Gastrocnemius medialis (tissue), 4 donors: Measurements from ENCODE around the gene TIMM17B. TPM values are rescaled to one million over a fixed set of nuclear protein-coding genes. Genes with fewer than 3 reads are reported as not detected.

Experiments used
- ATAC-seq, 2 donors: fragments of 150-250 bp; one replicate each; pipeline ENCODE4 v1.9.1; 2016
- DNase-seq, 2 donors: peaks; one replicate each; pipeline ENCODE4 v3.0.0-alpha.2; 2019
- H3K27ac ChIP-seq, 4 donors: fragments of 200-600 bp; sonication (generic); 1 replicate in 1 of 4; 2 replicates in 3 of 4; pipeline ENCODE4 v1.5.1; 2016 to 2018; ENCODE audit warnings: mild to moderate bottlenecking in 2 of 4, moderate library complexity in 1 of 4
- H3K27me3 ChIP-seq, 3 donors: fragments of 200-600 bp; sonication (generic) in 2 of 3; 1 replicate in 1 of 3; 2 replicates in 2 of 3; pipeline versions ENCODE4 v1.5.1 to v1.6.0; 2016 to 2019; ENCODE audit warnings: mild to moderate bottlenecking in 1 of 3, moderate library complexity in 1 of 3
- H3K36me3 ChIP-seq, 2 donors: fragments of 200-600 bp; sonication (generic) in 1 of 2; one replicate each; pipeline ENCODE4 v1.5.1; 2017 to 2018
- H3K4me1 ChIP-seq, 2 donors: fragments of 200-600 bp; sonication (generic) in 1 of 2; one replicate each; pipeline ENCODE4 v1.5.1; 2016 to 2017; ENCODE audit warnings: mild to moderate bottlenecking in 2 of 2
- H3K4me3 ChIP-seq, 4 donors: fragments of 200-600 bp; sonication (generic) in 3 of 4; 1 replicate in 1 of 4; 2 replicates in 3 of 4; pipeline ENCODE4 v1.5.1; 2016 to 2019; ENCODE audit warnings: mild to moderate bottlenecking in 2 of 4
- H3K9me3 ChIP-seq, 3 donors: fragments of 200-600 bp; sonication (generic) in 2 of 3; 1 replicate in 1 of 3; 2 replicates in 2 of 3; pipeline ENCODE4 v1.5.1; 2016 to 2019
- POLR2A ChIP-seq, 2 donors: fragments of 450-650 bp; IDR thresholded peaks; one replicate each; pipeline ENCODE4 v1.6.1; 2017; ENCODE audit warnings: antibody characterized with exemption in 2 of 2, mild to moderate bottlenecking in 2 of 2, moderate library complexity in 2 of 2
- in situ Hi-C, 4 donors: fragments of 200-750 bp; cut with MboI; loops; one replicate each; pipeline versions ENCODE4 v1.15.0 to v1.8.0; 2017; ENCODE audit warnings: low sequenced_read_pairs in 4 of 4
- intact Hi-C: fragments of 100-400 bp; cut with DNase I; formaldehyde crosslinking; loops from one replicate; pipeline ENCODE4 v1.15.1; 2023; ENCODE audit warnings: low total_unique reads
- total RNA-seq, 4 donors: library from RNA; depleted of rRNA; stranded (reverse); fragments of >200 nt; gene quantifications; one replicate each; pipeline versions ENCODE4 v1.1.0 to v1.2.3, GENCODE V29; 2016
- TF ChIP-seq, protein P1 (sequence below), 5 experiments: fragments of 450-650 bp in 3 of 5; fragments of 200-600 bp in 2 of 5; sonication (generic) in 2 of 5; IDR thresholded peaks in 4 of 5; conservative IDR thresholded peaks in 1 of 5; 1 replicate in 4 of 5; 2 replicates in 1 of 5; pipeline ENCODE4 v1.5.1; 2016 to 2019; ENCODE audit warnings: antibody characterized with exemption in 5 of 5, mild to moderate bottlenecking in 3 of 5, moderate library complexity in 3 of 5

Gene TIMM17B
- 100 to 1,000 TPM in 1 of 4 donors, 10 to 100 TPM in 3; 53.3 to 103 (median 68.5) TPM for total RNA-seq

DNA sequence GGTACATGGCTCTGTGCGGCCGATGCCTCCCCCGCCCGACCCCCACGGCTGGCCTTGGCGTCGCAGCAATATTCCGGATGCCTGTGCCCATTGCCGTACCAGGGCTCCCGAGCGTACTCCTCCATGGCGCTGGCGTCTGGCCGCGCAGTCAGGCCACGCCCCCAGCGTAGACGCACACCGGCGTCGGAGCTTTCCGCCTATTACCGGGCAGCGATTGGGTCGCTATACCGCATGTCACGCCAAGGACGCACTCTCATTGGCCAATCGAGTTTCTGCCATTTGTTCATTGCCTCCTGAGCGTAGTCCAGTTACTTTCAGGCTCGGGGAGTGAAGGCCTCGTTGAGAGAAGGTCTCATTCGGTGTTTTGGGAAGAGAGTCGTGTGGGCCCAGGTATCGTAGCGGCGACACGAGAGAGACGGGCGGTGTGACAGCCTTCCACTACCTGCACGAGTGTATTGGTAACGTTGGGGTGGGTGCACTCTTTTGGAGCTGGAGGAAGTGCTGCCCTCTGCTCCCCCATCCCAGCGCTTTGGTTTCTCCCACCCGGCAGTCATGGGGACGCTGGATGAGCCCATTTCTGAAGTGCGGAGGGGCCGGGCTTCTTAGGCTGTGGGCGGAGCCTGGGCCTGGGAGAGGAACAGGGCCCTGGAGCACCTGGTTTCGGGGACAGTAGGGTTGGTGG is at the start of gene TIMM17B, which contains the start of gene PQBP1:
TSS of gene TIMM17B (minus strand) at position 144 of the 682 bp plus-strand sequence. CDS start at position 125, 19 bp downstream.
TSS of gene PQBP1 (plus strand) at position 306 of the 682 bp plus-strand sequence. CDS start 580 bp downstream, outside the sequence.
- Histone ChIP-seq H3K36me3 (peaks cover 0 to 15% of the 10 kb centered on the region in 2 donors), H3K4me3 (peak within 1 kb of the TSS; percentile 62 to 79 (median 72)), H3K27ac (peak within 1 kb of the TSS; percentile 90 to 98 (median 95)), H3K9me3 (no peaks in the 10 kb centered on the region), H3K27me3 (no peaks in the 10 kb centered on the region), H3K4me1 (peaks cover 0 to 12% of the 10 kb centered on the region in 2 donors)
- intact Hi-C loops (loop anchor here (1.0 to 10.0 kb wide), 5 partner anchors 96 to 300 kb away; partner anchors contain the start of genes GRIPAP1, MAGIX and WDR13), in situ Hi-C loops (loop anchor here in 1 of 4 donors (10.0 kb wide), 1 partner anchor 93 kb away; the partner anchor contains the start of gene HDAC6)
- TF ChIP-seq, protein P1, sequence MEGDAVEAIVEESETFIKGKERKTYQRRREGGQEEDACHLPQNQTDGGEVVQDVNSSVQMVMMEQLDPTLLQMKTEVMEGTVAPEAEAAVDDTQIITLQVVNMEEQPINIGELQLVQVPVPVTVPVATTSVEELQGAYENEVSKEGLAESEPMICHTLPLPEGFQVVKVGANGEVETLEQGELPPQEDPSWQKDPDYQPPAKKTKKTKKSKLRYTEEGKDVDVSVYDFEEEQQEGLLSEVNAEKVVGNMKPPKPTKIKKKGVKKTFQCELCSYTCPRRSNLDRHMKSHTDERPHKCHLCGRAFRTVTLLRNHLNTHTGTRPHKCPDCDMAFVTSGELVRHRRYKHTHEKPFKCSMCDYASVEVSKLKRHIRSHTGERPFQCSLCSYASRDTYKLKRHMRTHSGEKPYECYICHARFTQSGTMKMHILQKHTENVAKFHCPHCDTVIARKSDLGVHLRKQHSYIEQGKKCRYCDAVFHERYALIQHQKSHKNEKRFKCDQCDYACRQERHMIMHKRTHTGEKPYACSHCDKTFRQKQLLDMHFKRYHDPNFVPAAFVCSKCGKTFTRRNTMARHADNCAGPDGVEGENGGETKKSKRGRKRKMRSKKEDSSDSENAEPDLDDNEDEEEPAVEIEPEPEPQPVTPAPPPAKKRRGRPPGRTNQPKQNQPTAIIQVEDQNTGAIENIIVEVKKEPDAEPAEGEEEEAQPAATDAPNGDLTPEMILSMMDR (IDR thresholded peaks at IDR 0.05 in 4 of 5, conservative IDR thresholded peaks at IDR 0.05 in 1 of 5), result no peak
- TF ChIP-seq POLR2A (IDR thresholded peaks at IDR 0.05), result peak; percentile 76 to 88
- DNase-seq (peak; percentile 87 to 92), ATAC-seq (peak; percentile 95 to 97)

GRCh38 chrX:48945517-48946348 is 48.2 kb upstream of the TIMM17B start:
- Histone ChIP-seq H3K9me3 (no peaks in the 10 kb centered on the region), H3K27ac (no peak overlapping the region), H3K4me3 (no peak overlapping the region), H3K27me3 (no peaks in the 10 kb centered on the region), H3K4me1 (peaks cover 0 to 5% of the 10 kb centered on the region in 2 donors), H3K36me3 (no peaks in the 10 kb centered on the region)
- TF ChIP-seq, protein P1 (IDR thresholded peaks at IDR 0.05 in 4 of 5, conservative IDR thresholded peaks at IDR 0.05 in 1 of 5), result peak; percentile 17 to 57 (median 29)
- no peak for TF ChIP-seq POLR2A (IDR thresholded peaks at IDR 0.05)
- ATAC-seq (no peak), DNase-seq (peak in 1 of 2 donors; percentile 15)
- intact Hi-C loops (no loop called here), in situ Hi-C loops (loop anchor here in 1 of 4 donors (25.0 kb wide), 1 partner anchor 308 kb away; no protein-coding TSS in a partner anchor)

GRCh38 chrX:48942895-48943294 is 45.3 kb upstream of the TIMM17B start:
- no peak overlapping the region for H3K4me3 ChIP-seq
- intact Hi-C loops (no loop called here), in situ Hi-C loops (loop anchor here in 1 of 4 donors (25.0 kb wide), 1 partner anchor 306 kb away; no protein-coding TSS in a partner anchor)
- no peak for TF ChIP-seq POLR2A (IDR thresholded peaks at IDR 0.05)
- TF ChIP-seq, protein P1 (IDR thresholded peaks at IDR 0.05 in 4 of 5, conservative IDR thresholded peaks at IDR 0.05 in 1 of 5), result no peak
- H3K27me3 ChIP-seq, result no peaks in the 10 kb centered on the region
- H3K36me3 ChIP-seq, result no peaks in the 10 kb centered on the region
- H3K9me3 ChIP-seq, result no peaks in the 10 kb centered on the region
- DNase-seq (no peak), ATAC-seq (no peak)
- no peak overlapping the region for H3K27ac ChIP-seq
- peaks cover 0 to 5% of the 10 kb centered on the region in 2 donors for H3K4me1 ChIP-seq

DNA sequence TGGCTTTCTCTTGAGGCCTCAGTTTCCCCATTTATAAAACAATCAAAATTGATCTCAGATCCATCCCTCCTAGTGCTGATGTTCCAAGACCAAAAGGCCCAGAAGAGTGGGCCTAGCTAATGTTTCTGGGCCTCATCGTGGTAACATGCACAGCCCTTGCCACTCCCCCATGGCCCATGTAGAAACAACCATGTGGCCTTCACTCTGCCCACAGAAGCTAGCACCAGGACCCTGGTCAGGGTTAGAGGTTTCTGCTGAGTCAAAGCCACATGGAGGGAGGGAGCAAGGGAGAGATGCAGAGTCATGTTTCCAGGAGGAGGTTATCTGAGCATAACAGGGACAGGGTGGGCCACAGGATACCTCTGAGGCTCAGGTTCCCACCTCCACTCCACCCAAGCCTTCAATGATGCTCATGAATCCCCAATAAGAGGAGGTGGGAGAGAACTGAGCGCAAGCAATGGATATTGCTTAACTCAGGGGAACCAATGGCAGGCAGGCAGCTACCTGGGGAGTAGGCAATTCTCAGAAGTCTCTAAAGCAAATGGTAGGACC is 42.9 kb upstream of the TIMM17B start:
- TF ChIP-seq, protein P1 (IDR thresholded peaks at IDR 0.05 in 4 of 5, conservative IDR thresholded peaks at IDR 0.05 in 1 of 5), result no peak
- no peak for TF ChIP-seq POLR2A (IDR thresholded peaks at IDR 0.05)
- ATAC-seq, result no peak
- in situ Hi-C loops, result loop anchor here in 1 of 4 donors (25.0 kb wide), 1 partner anchor 303 kb away; no protein-coding TSS in a partner anchor

More for the DNA sequence above, 42.9 kb upstream of the TIMM17B start:
- H3K4me3 ChIP-seq, result no peak overlapping the region
- intact Hi-C loops, result no loop called here
- H3K27me3 ChIP-seq, result no peaks in the 10 kb centered on the region
- H3K27ac ChIP-seq, result no peak overlapping the region
- H3K36me3 ChIP-seq, result no peaks in the 10 kb centered on the region
- H3K9me3 ChIP-seq, result no peaks in the 10 kb centered on the region
- no peak for DNase-seq
- H3K4me1 ChIP-seq, result peaks cover 0 to 2% of the 10 kb centered on the region in 2 donors
